Measurements from ENCODE around the gene PTGR3.

DNA sequence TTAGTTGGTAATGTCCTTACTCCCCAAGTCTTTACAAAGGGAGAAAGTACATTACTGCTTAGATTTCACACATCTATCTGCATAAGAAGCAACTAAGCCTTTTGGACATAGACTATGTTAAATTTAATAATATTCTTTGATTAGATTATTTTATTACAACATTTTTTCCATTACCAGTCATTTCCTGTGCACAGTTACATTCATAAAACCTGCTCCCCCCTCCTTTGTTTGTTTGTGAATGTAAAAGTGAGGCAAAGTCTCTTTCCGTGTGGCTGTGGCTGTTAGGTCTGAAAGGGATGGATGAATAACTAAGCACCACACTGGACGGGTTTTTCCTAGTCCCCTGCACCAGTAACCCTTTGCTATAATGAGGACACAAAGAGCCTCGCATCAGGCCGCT, 9.6 kb downstream of the PTGR3 start:
- TF ChIP-seq POLR2A (IDR thresholded peaks at IDR 0.05) (no peak), CTCF (IDR thresholded peaks at IDR 0.05) (no peak)
